Measurements from ENCODE around the gene PEX5L. TPM values are rescaled to one million over a fixed set of nuclear protein-coding genes. Genes with fewer than 3 reads are reported as not detected.

The PEX5L gene
- total RNA-seq, 4 donors from 2014 or later: 29.1 to 36.5 (median 32.3) TPM

- no peaks in the 10 kb centered on the region for H3K36me3 ChIP-seq
- no peaks in the 10 kb centered on the region for H3K27me3 ChIP-seq
- no peak overlapping the region for H3K27ac ChIP-seq
- WGBS, 2 donors: 78% methylated on average over 4 of the region's 4 CpGs
- no peaks in the 10 kb centered on the region for H3K4me1 ChIP-seq
- DNase-seq (ENCODE audit: low spot score in 2 of 2): no peak
- H3K9me3 ChIP-seq: peaks cover 0 to 12% (median 0%) of the 10 kb centered on the region in 4 donors
- no peak overlapping the region for H3K4me3 ChIP-seq
- TF ChIP-seq POLR2A (IDR thresholded peaks at IDR 0.05): no peak
- no peak for TF ChIP-seq EP300 (IDR thresholded peaks at IDR 0.05)
- TF ChIP-seq CTCF (IDR thresholded peaks at IDR 0.05): no peak
Measured at GRCh38 chr3:180000500-180000899, 36.2 kb downstream of the PEX5L start.

GRCh38 chr3:179995406-179995805, 41.3 kb downstream of the PEX5L start:
- WGBS, 2 donors: 88 to 91% methylated on average over 2 of the region's 2 CpGs
- no peak for DNase-seq (ENCODE audit: low spot score in 2 of 2)
- Histone ChIP-seq H3K4me3 (no peak overlapping the region), H3K9me3 (peaks cover 0 to 12% (median 0%) of the 10 kb centered on the region in 4 donors), H3K27ac (no peak overlapping the region), H3K36me3 (no peaks in the 10 kb centered on the region), H3K4me1 (no peaks in the 10 kb centered on the region), H3K27me3 (no peaks in the 10 kb centered on the region)
- TF ChIP-seq POLR2A (IDR thresholded peaks at IDR 0.05) (no peak), EP300 (IDR thresholded peaks at IDR 0.05) (no peak), CTCF (IDR thresholded peaks at IDR 0.05) (no peak)

GRCh38 chr3:179991883-179992282, 44.9 kb downstream of the PEX5L start:
- Histone ChIP-seq H3K4me1 (no peaks in the 10 kb centered on the region), H3K4me3 (no peak overlapping the region), H3K36me3 (no peaks in the 10 kb centered on the region), H3K9me3 (peaks cover 0 to 7% (median 0%) of the 10 kb centered on the region in 4 donors), H3K27ac (no peak overlapping the region), H3K27me3 (no peaks in the 10 kb centered on the region)
- DNase-seq (ENCODE audit: low spot score in 2 of 2): no peak
- no peak for TF ChIP-seq POLR2A (IDR thresholded peaks at IDR 0.05)
- no peak for TF ChIP-seq CTCF (IDR thresholded peaks at IDR 0.05)
- no peak for TF ChIP-seq EP300 (IDR thresholded peaks at IDR 0.05)
- 81 to 97% methylated on average over 1 of the region's 1 CpG for WGBS, 2 donors

GRCh38 chr3:179991104-179991503, 45.6 kb downstream of the PEX5L start:
- Histone ChIP-seq H3K27me3 (no peaks in the 10 kb centered on the region), H3K9me3 (no peaks in the 10 kb centered on the region), H3K4me3 (no peak overlapping the region), H3K27ac (no peak overlapping the region), H3K36me3 (no peaks in the 10 kb centered on the region), H3K4me1 (no peaks in the 10 kb centered on the region)
- TF ChIP-seq CTCF (IDR thresholded peaks at IDR 0.05) (no peak), POLR2A (IDR thresholded peaks at IDR 0.05) (no peak), EP300 (IDR thresholded peaks at IDR 0.05) (no peak)
- DNase-seq (ENCODE audit: low spot score in 2 of 2): no peak
- WGBS, 2 donors: 78 to 93% methylated on average over 4 of the region's 4 CpGs

GRCh38 chr3:179981646-179982045, 55.1 kb downstream of the PEX5L start:
- Histone ChIP-seq H3K9me3 (no peaks in the 10 kb centered on the region), H3K27ac (peak overlapping the region in 3 of 4 donors; percentile 73 to 79 (median 75)), H3K27me3 (no peaks in the 10 kb centered on the region), H3K4me3 (no peak overlapping the region), H3K36me3 (no peaks in the 10 kb centered on the region), H3K4me1 (peaks cover 0 to 28% (median 4%) of the 10 kb centered on the region in 4 donors)
- no peak for DNase-seq (ENCODE audit: low spot score in 2 of 2)
- no peak for TF ChIP-seq EP300 (IDR thresholded peaks at IDR 0.05)
- TF ChIP-seq CTCF (IDR thresholded peaks at IDR 0.05): no peak
- TF ChIP-seq POLR2A (IDR thresholded peaks at IDR 0.05): no peak

Measured in tibial nerve (tissue), 4 donors.